ENCODE data around the gene RABGEF1.
"Not testable (repeated sequence)": the region's sequence is repeated elsewhere in the genome, so short reads cannot be mapped to it uniquely, and the experiment has no call there.

RABGEF1 gene

DNA sequence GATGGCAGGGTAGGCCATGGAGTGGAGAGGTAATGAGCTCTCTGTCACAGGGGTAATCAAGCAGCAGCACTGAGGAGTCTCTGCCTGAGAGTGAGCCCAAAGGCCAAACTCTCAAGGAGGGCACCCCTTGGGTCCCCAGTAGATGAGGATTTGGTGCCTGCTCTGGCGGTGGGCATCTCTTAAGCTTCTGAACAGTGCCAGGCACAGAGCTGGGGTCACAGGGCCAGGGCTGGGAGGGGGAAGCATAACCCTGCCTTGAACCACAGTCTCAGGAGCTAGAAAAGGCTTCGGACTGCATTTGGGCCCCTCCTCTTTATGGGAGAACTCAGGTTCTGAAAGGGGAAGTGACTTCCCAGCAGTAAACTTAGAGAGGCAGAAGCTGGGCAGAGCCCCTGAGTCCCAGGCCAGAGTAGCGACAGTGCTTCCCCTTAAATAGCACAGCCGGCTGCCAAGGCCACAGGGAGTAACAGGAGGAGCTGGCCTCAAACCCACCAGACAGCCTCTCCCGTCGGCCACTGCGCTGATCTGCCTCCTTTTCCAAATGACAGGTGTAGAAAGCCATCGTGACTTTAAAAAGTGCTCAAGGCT, 76.8 kb downstream of the RABGEF1 start:
- H3K36me3 ChIP-seq (ENCODE audit: control insufficient read depth in 1 of 2, insufficient read depth in 2 of 2, low read length in 2 of 2); H2AK5ac ChIP-seq (ENCODE audit: low read length); H3K27ac ChIP-seq (ENCODE audit: low read depth, low read length); H3K4me2 ChIP-seq (ENCODE audit: low read length); H2AFZ ChIP-seq (ENCODE audit: insufficient read depth, low read length, poor library complexity); H3K23ac ChIP-seq (ENCODE audit: low read length); H3K79me2 ChIP-seq (ENCODE audit: control insufficient read depth, insufficient read depth, low read length, poor library complexity); H3K79me1 ChIP-seq (ENCODE audit: low read length); H2BK12ac ChIP-seq (ENCODE audit: low read length); H4K8ac ChIP-seq (ENCODE audit: low read depth, low read length); H3K18ac ChIP-seq (ENCODE audit: low read length); H2BK120ac ChIP-seq (ENCODE audit: insufficient read depth, low read length, poor library complexity); H3K4ac ChIP-seq (ENCODE audit: low read depth, low read length); H4K12ac ChIP-seq (ENCODE audit: low read depth, low read length); H3K9ac ChIP-seq (ENCODE audit: low read length); H3K27me3 ChIP-seq (ENCODE audit: insufficient read depth, low read length); H2BK5ac ChIP-seq (ENCODE audit: low read depth, low read length, poor library complexity); H3K14ac ChIP-seq (ENCODE audit: low read length); H3K4me1 ChIP-seq (ENCODE audit: control insufficient read depth in 1 of 2, insufficient read depth in 2 of 2, low read length in 2 of 2); DNase-seq; H3K4me3 ChIP-seq (ENCODE audit: low read depth, low read length); H3K9me3 ChIP-seq (ENCODE audit: insufficient read depth, low read depth, low read length); H4K91ac ChIP-seq (ENCODE audit: low read depth, low read length): not testable (repeated sequence)
- WGBS (ENCODE audit: extremely low coverage, insufficient coverage, insufficient read length) = no CpG with 5 or more reads among the region's 8 CpGs

DNA sequence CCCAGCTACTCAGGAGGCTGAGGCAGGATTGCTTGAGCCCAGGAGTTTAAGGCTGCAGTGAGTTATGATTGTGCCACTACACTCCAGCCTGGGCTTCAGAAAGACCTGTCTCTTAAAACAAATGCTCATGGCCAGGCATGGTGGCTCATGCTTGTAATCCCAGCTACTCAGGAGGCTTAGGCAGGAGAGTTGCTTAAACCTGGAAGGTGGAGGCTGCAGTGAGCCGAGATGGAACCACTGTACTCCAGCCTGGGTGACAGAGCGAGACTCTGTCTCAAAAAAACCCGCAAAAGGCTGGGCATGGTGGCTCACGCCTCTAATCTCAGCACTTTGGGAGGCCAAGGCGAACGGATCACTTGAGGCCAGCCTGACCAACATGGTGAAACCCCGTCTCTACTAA, 77.4 kb downstream of the RABGEF1 start:
- not testable (repeated sequence) for H3K4me3 ChIP-seq (ENCODE audit: low read depth, low read length); H3K36me3 ChIP-seq (ENCODE audit: control insufficient read depth in 1 of 2, insufficient read depth in 2 of 2, low read length in 2 of 2); H3K79me2 ChIP-seq (ENCODE audit: control insufficient read depth, insufficient read depth, low read length, poor library complexity); H3K4ac ChIP-seq (ENCODE audit: low read depth, low read length); H3K27ac ChIP-seq (ENCODE audit: low read depth, low read length); DNase-seq; H3K14ac ChIP-seq (ENCODE audit: low read length); H3K4me2 ChIP-seq (ENCODE audit: low read length); H4K91ac ChIP-seq (ENCODE audit: low read depth, low read length); H3K23ac ChIP-seq (ENCODE audit: low read length); H2BK12ac ChIP-seq (ENCODE audit: low read length); H3K18ac ChIP-seq (ENCODE audit: low read length); H3K9me3 ChIP-seq (ENCODE audit: insufficient read depth, low read depth, low read length); H3K27me3 ChIP-seq (ENCODE audit: insufficient read depth, low read length); H4K12ac ChIP-seq (ENCODE audit: low read depth, low read length); H3K79me1 ChIP-seq (ENCODE audit: low read length); H2BK5ac ChIP-seq (ENCODE audit: low read depth, low read length, poor library complexity); H2AK5ac ChIP-seq (ENCODE audit: low read length); H4K8ac ChIP-seq (ENCODE audit: low read depth, low read length); H3K9ac ChIP-seq (ENCODE audit: low read length); H2BK120ac ChIP-seq (ENCODE audit: insufficient read depth, low read length, poor library complexity); H2AFZ ChIP-seq (ENCODE audit: insufficient read depth, low read length, poor library complexity); H3K4me1 ChIP-seq (ENCODE audit: control insufficient read depth in 1 of 2, insufficient read depth in 2 of 2, low read length in 2 of 2)
- no CpG with 5 or more reads among the region's 7 CpGs for WGBS (ENCODE audit: extremely low coverage, insufficient coverage, insufficient read length)

DNA sequence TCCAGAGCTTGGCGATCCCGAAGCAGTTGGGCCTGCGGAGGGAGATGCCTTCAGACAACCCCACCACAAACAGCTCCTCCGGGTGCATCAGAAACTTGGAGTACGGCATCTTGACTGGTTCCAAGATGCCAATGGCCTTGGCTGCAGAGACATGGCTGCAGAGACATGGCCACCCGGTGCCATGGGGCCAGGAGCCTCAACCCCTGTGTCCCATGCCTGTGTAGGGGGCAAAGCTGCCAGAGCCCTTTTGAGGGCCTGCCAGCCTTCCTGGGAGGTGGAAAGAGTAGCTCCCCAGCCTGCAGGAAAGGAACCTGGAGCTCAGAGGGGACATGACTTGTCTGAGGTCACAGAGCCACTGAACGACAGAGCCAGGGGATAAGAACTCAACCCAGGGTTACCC, 83.5 kb downstream of the RABGEF1 start:
- WGBS (ENCODE audit: extremely low coverage, insufficient coverage, insufficient read length) = no CpG with 5 or more reads among the region's 7 CpGs
- Histone ChIP-seq H2BK5ac (ENCODE audit: low read depth, low read length, poor library complexity) (no peak overlapping the region), H3K4ac (ENCODE audit: low read depth, low read length) (no peak overlapping the region), H3K4me1 (ENCODE audit: control insufficient read depth in 1 of 2, insufficient read depth in 2 of 2, low read length in 2 of 2) (no peaks in the 10 kb centered on the region), H3K27me3 (ENCODE audit: insufficient read depth, low read length) (no peaks in the 10 kb centered on the region), H3K27ac (ENCODE audit: low read depth, low read length) (no peak overlapping the region), H3K79me1 (ENCODE audit: low read length) (no peaks in the 10 kb centered on the region), H2BK120ac (ENCODE audit: insufficient read depth, low read length, poor library complexity) (no peak overlapping the region), H3K36me3 (ENCODE audit: control insufficient read depth in 1 of 2, insufficient read depth in 2 of 2, low read length in 2 of 2) (no peaks in the 10 kb centered on the region), H3K4me3 (ENCODE audit: low read depth, low read length) (no peak overlapping the region), H2AK5ac (ENCODE audit: low read length) (no peak overlapping the region), H3K9ac (ENCODE audit: low read length) (no peak overlapping the region), H4K91ac (ENCODE audit: low read depth, low read length) (no peak overlapping the region), H3K9me3 (ENCODE audit: insufficient read depth, low read depth, low read length) (no peaks in the 10 kb centered on the region), H4K8ac (ENCODE audit: low read depth, low read length) (no peak overlapping the region), H3K79me2 (ENCODE audit: control insufficient read depth, insufficient read depth, low read length, poor library complexity) (no peaks in the 10 kb centered on the region), H2BK12ac (ENCODE audit: low read length) (no peak overlapping the region), H3K23ac (ENCODE audit: low read length) (no peak overlapping the region), H4K12ac (ENCODE audit: low read depth, low read length) (no peak overlapping the region), H3K18ac (ENCODE audit: low read length) (no peak overlapping the region), H3K4me2 (ENCODE audit: low read length) (no peak overlapping the region), H3K14ac (ENCODE audit: low read length) (no peak overlapping the region), H2AFZ (ENCODE audit: insufficient read depth, low read length, poor library complexity) (no peak overlapping the region)
- no peak for DNase-seq

DNA sequence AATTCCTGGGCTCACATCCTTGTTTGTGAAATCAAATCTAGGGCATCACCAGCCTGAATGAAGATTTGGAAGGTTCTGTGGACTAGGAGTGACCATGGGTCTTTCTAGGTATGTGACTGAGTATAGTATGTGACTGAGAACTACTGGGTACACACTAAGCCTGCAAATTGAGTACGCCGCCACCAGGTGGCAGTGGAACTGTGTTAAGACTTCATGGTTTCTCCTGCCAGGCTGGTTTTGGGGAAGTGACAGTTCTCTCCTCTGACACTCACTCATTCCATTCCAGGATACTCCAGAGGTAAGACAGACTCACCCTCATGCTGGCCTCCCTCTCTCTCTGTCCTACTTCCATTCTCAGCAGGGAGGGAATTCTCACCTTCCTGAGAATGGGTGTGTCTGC, 85.0 kb downstream of the RABGEF1 start:
- H3K79me1 ChIP-seq (ENCODE audit: low read length); H3K23ac ChIP-seq (ENCODE audit: low read length): not testable (repeated sequence)
- WGBS (ENCODE audit: extremely low coverage, insufficient coverage, insufficient read length) = no CpG with 5 or more reads among the region's 2 CpGs

More for the DNA sequence above, 85.0 kb downstream of the RABGEF1 start:
- not testable (repeated sequence) for H4K8ac ChIP-seq (ENCODE audit: low read depth, low read length); H2AK5ac ChIP-seq (ENCODE audit: low read length); H3K4ac ChIP-seq (ENCODE audit: low read depth, low read length); H4K91ac ChIP-seq (ENCODE audit: low read depth, low read length); H3K9me3 ChIP-seq (ENCODE audit: insufficient read depth, low read depth, low read length); H2AFZ ChIP-seq (ENCODE audit: insufficient read depth, low read length, poor library complexity); H3K14ac ChIP-seq (ENCODE audit: low read length); H2BK120ac ChIP-seq (ENCODE audit: insufficient read depth, low read length, poor library complexity); H3K4me2 ChIP-seq (ENCODE audit: low read length); H4K12ac ChIP-seq (ENCODE audit: low read depth, low read length); H2BK12ac ChIP-seq (ENCODE audit: low read length); H3K18ac ChIP-seq (ENCODE audit: low read length); H3K27ac ChIP-seq (ENCODE audit: low read depth, low read length); H3K4me3 ChIP-seq (ENCODE audit: low read depth, low read length); H3K36me3 ChIP-seq (ENCODE audit: control insufficient read depth in 1 of 2, insufficient read depth in 2 of 2, low read length in 2 of 2); H3K4me1 ChIP-seq (ENCODE audit: control insufficient read depth in 1 of 2, insufficient read depth in 2 of 2, low read length in 2 of 2); H3K27me3 ChIP-seq (ENCODE audit: insufficient read depth, low read length); H3K9ac ChIP-seq (ENCODE audit: low read length); H3K79me2 ChIP-seq (ENCODE audit: control insufficient read depth, insufficient read depth, low read length, poor library complexity); H2BK5ac ChIP-seq (ENCODE audit: low read depth, low read length, poor library complexity)
- peak; percentile 40 to 64 for DNase-seq

Data from trophoblast cell (in vitro differentiated cells and primary cell).